NCI-H1105 (cell line): ENCODE results near the gene AIF1L.
"Not testable (repeated sequence)": the region's sequence is repeated elsewhere in the genome, so short reads cannot be mapped to it uniquely, and the experiment has no call there.

Source experiments
- DNase-seq: peaks from one replicate; lab custom pipeline; 2025; lab: John Stamatoyannopoulos, UW

The AIF1L gene

GRCh38 chr9:131121346-131121745, 25.0 kb downstream of the AIF1L start:
- no peak for DNase-seq

GRCh38 chr9:131122158-131122557, 25.8 kb downstream of the AIF1L start:
- DNase-seq = no peak

- no peak for DNase-seq
Measured at GRCh38 chr9:131125038-131125287, 28.6 kb downstream of the AIF1L start.

- peak; percentile 97 for DNase-seq
Measured at GRCh38 chr9:131125288-131126058, 29.1 kb downstream of the AIF1L start, which contains the start of gene NUP214. Gene NUP214 (plus strand): TSS chr9:131125586. CDS start chr9:131125705, 119 bp downstream.

GRCh38 chr9:131126059-131126426, 29.7 kb downstream of the AIF1L start:
- no peak for DNase-seq

- no peak for DNase-seq
Measured at GRCh38 chr9:131129183-131129582, 32.9 kb downstream of the AIF1L start.

GRCh38 chr9:131138676-131139075, 42.3 kb downstream of the AIF1L start:
- no peak for DNase-seq

GRCh38 chr9:131140112-131140511, 43.8 kb downstream of the AIF1L start:
- DNase-seq = no peak

GRCh38 chr9:131140550-131140949, 44.2 kb downstream of the AIF1L start:
- DNase-seq = no peak

GRCh38 chr9:131142160-131142559, 45.8 kb downstream of the AIF1L start:
- no peak for DNase-seq

- no peak for DNase-seq
Measured at GRCh38 chr9:131144201-131144600, 47.9 kb downstream of the AIF1L start.

- no peak for DNase-seq
Measured at GRCh38 chr9:131145245-131145644, 48.9 kb downstream of the AIF1L start.

- no peak for DNase-seq
Measured at GRCh38 chr9:131146186-131146585, 49.9 kb downstream of the AIF1L start.

- DNase-seq = no peak
Measured at GRCh38 chr9:131148276-131148675, 51.9 kb downstream of the AIF1L start.

GRCh38 chr9:131148966-131149687, 52.8 kb downstream of the AIF1L start:
- DNase-seq = no peak

- DNase-seq = no peak
Measured at GRCh38 chr9:131149688-131150053, 53.3 kb downstream of the AIF1L start.

- DNase-seq = no peak
Measured at GRCh38 chr9:131153595-131153994, 57.3 kb downstream of the AIF1L start.

- DNase-seq = not testable (repeated sequence)
Measured at GRCh38 chr9:131158673-131159072, 62.3 kb downstream of the AIF1L start.

- DNase-seq = no peak
Measured at GRCh38 chr9:131160416-131161112, 64.2 kb downstream of the AIF1L start.

- no peak for DNase-seq
Measured at GRCh38 chr9:131161585-131161984, 65.3 kb downstream of the AIF1L start.

- no peak for DNase-seq
Measured at GRCh38 chr9:131162886-131163285, 66.6 kb downstream of the AIF1L start.

- DNase-seq = no peak
Measured at GRCh38 chr9:131165523-131165922, 69.2 kb downstream of the AIF1L start.

GRCh38 chr9:131167146-131167692, 70.9 kb downstream of the AIF1L start:
- no peak for DNase-seq
